OCI-LY3 (cell line): Measurements from ENCODE around the gene GRID1.
"Not testable (repeated sequence)": the region's sequence is repeated elsewhere in the genome, so short reads cannot be mapped to it uniquely, and the experiment has no call there.

Experiments used
- H2AFZ ChIP-seq: fragments of 200-600, 300-600 bp; shearing (Covaris generic); 2 replicates; pipeline ENCODE4 v1.6.0; 2014; ENCODE audit warnings: antibody characterized with exemption, low read depth, low read length
- H3K27ac ChIP-seq: fragments of 200-600, 300-600 bp; sonication (generic); 2 replicates; pipeline ENCODE4 v1.5.1; 2014; ENCODE audit warnings: mild to moderate bottlenecking, low read length, moderate library complexity, mixed read lengths
- H3K27me3 ChIP-seq: fragments of 200-600, 300-600 bp; sonication (generic); 2 replicates; pipeline ENCODE4 v1.6.1; 2014; ENCODE audit warnings: low read depth, low read length, mixed read lengths
- H3K36me3 ChIP-seq: fragments of 200-600, 300-600 bp; sonication (generic); replicated peaks from 2 replicates; pipeline ENCODE3; 2014; ENCODE audit warnings: low read depth, low read length, mixed read lengths
- H3K4me1 ChIP-seq: fragments of 300-600, 200-600 bp; sonication (generic); 2 replicates; pipeline ENCODE4 v1.6.1; 2014; ENCODE audit warnings: low read length, mixed read lengths
- H3K4me2 ChIP-seq: fragments of 200-600, 300-600 bp; sonication (generic); 2 replicates; pipeline ENCODE4 v1.6.1; 2014; ENCODE audit warnings: low read length, mixed read lengths
- H3K4me3 ChIP-seq: fragments of 300-600, 200-600 bp; sonication (generic); 2 replicates; pipeline ENCODE4 v1.5.1; 2014; ENCODE audit warnings: antibody characterized with exemption, mild to moderate bottlenecking, low read length, moderate library complexity
- H3K79me2 ChIP-seq: fragments of 300-600, 200-600 bp; shearing (Covaris generic); 2 replicates; pipeline ENCODE4 v1.6.1; 2014; ENCODE audit warnings: mild to moderate bottlenecking, low read length, mixed read lengths
- H3K9ac ChIP-seq: fragments of 300-600, 200-600 bp; shearing (Covaris generic); 2 replicates; pipeline ENCODE4 v1.6.0; 2014; ENCODE audit warnings: mild to moderate bottlenecking, low read length, moderate library complexity
- H3K9me3 ChIP-seq: fragments of 200-600, 300-600 bp; shearing (Covaris generic); 2 replicates; pipeline ENCODE4 v1.6.1; 2014; ENCODE audit warnings: low read length, mixed read lengths; ENCODE audit not compliant: insufficient read depth
- H4K20me1 ChIP-seq: fragments of 200-600, 300-600 bp; sonication (generic); 2 replicates; pipeline ENCODE4 v1.6.1; 2016; ENCODE audit warnings: low read length, mixed read lengths; ENCODE audit not compliant: insufficient read depth
- EZH2phosphoT487 ChIP-seq: fragments of 200-600 bp; shearing (Covaris generic); IDR thresholded peaks from 2 replicates; pipeline ENCODE4 v1.6.1; 2018; ENCODE audit warnings: antibody characterized with exemption, mixed run types, low read depth
- TF ChIP-seq, protein P1 (sequence below): fragments of 200-600, 300-600 bp; sonication (generic); IDR thresholded peaks from 2 replicates; pipeline ENCODE4 v1.5.1; 2014; ENCODE audit warnings: antibody characterized with exemption, low read length, low read depth

Gene GRID1

DNA sequence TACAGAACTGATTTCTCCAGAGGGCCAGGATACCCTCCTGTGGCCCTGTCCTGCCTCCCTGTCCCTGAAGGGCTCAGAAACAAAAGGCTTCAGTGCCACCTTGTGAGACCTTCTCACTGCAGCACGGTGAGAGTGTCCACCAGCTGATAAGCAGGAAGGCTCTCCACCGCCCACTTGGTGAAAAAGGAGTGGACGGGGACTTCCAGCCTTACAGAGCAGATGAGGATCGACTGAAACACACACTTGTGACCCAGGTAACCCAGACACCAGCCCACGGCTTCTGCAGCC, 330.1 kb downstream of the GRID1 start:
- no peaks in the 10 kb centered on the region for H3K9me3 ChIP-seq
- H3K27me3 ChIP-seq: peaks cover 5% of the 10 kb centered on the region
- no peak overlapping the region for H3K9ac ChIP-seq
- no peak overlapping the region for H2AFZ ChIP-seq
- no peaks in the 10 kb centered on the region for H4K20me1 ChIP-seq
- no peaks in the 10 kb centered on the region for H3K4me1 ChIP-seq
- no peaks in the 10 kb centered on the region for H3K36me3 ChIP-seq
- H3K4me2 ChIP-seq: no peak overlapping the region
- H3K27ac ChIP-seq: no peak overlapping the region
- no peaks in the 10 kb centered on the region for H3K79me2 ChIP-seq
- H3K4me3 ChIP-seq: no peak overlapping the region
- no peak for TF ChIP-seq EZH2phosphoT487
- TF ChIP-seq, protein P1, sequence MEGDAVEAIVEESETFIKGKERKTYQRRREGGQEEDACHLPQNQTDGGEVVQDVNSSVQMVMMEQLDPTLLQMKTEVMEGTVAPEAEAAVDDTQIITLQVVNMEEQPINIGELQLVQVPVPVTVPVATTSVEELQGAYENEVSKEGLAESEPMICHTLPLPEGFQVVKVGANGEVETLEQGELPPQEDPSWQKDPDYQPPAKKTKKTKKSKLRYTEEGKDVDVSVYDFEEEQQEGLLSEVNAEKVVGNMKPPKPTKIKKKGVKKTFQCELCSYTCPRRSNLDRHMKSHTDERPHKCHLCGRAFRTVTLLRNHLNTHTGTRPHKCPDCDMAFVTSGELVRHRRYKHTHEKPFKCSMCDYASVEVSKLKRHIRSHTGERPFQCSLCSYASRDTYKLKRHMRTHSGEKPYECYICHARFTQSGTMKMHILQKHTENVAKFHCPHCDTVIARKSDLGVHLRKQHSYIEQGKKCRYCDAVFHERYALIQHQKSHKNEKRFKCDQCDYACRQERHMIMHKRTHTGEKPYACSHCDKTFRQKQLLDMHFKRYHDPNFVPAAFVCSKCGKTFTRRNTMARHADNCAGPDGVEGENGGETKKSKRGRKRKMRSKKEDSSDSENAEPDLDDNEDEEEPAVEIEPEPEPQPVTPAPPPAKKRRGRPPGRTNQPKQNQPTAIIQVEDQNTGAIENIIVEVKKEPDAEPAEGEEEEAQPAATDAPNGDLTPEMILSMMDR: no peak

GRCh38 chr10:86035791-86036543, 330.6 kb downstream of the GRID1 start:
- TF ChIP-seq, protein P1: no peak
- TF ChIP-seq EZH2phosphoT487: no peak
- Histone ChIP-seq H3K27ac (no peak overlapping the region), H3K79me2 (no peaks in the 10 kb centered on the region), H3K27me3 (peaks cover 5% of the 10 kb centered on the region), H3K9me3 (no peaks in the 10 kb centered on the region), H3K4me3 (no peak overlapping the region), H4K20me1 (no peaks in the 10 kb centered on the region), H2AFZ (no peak overlapping the region), H3K9ac (no peak overlapping the region), H3K36me3 (no peaks in the 10 kb centered on the region), H3K4me2 (no peak overlapping the region), H3K4me1 (no peaks in the 10 kb centered on the region)

GRCh38 chr10:86034710-86035109, 331.9 kb downstream of the GRID1 start:
- H3K79me2 ChIP-seq: no peaks in the 10 kb centered on the region
- H3K27ac ChIP-seq: no peak overlapping the region
- no peaks in the 10 kb centered on the region for H3K4me1 ChIP-seq
- no peaks in the 10 kb centered on the region for H3K36me3 ChIP-seq
- H4K20me1 ChIP-seq: no peaks in the 10 kb centered on the region
- no peak overlapping the region for H2AFZ ChIP-seq
- no peak overlapping the region for H3K4me3 ChIP-seq
- no peak for TF ChIP-seq EZH2phosphoT487
- TF ChIP-seq, protein P1: no peak
- peaks cover 3% of the 10 kb centered on the region; the same call in 1 of the 2 replicates for H3K27me3 ChIP-seq
- H3K9ac ChIP-seq: no peak overlapping the region
- no peak overlapping the region for H3K4me2 ChIP-seq
- no peaks in the 10 kb centered on the region for H3K9me3 ChIP-seq

DNA sequence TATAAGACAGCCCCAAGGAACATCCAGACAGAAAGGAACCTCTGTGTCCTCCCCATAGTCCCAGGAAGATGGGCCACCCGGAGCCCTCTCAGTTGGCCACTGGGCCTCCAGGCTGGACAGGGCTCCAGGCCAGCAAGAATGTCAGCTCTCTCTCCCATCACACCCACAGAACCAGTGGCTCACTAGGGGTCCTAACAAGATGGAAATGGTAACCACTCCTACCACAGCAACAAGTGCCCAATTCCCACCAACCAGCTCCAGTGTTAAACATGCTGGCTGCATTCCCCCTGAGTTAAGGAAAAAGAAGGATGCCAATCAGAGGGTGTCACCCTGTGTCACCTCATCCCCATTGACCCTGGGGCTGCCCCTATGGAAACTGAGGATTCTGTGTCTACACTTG, 333.0 kb downstream of the GRID1 start:
- H3K79me2 ChIP-seq: no peaks in the 10 kb centered on the region
- no peak overlapping the region for H3K9ac ChIP-seq
- no peak overlapping the region for H3K4me2 ChIP-seq
- no peaks in the 10 kb centered on the region for H3K36me3 ChIP-seq
- H4K20me1 ChIP-seq: no peaks in the 10 kb centered on the region
- TF ChIP-seq, protein P1: no peak
- TF ChIP-seq EZH2phosphoT487: no peak
- no peak overlapping the region for H2AFZ ChIP-seq
- H3K27ac ChIP-seq: no peak overlapping the region
- H3K4me1 ChIP-seq: no peaks in the 10 kb centered on the region
- H3K4me3 ChIP-seq: no peak overlapping the region
- H3K27me3 ChIP-seq: no peaks in the 10 kb centered on the region
- no peaks in the 10 kb centered on the region for H3K9me3 ChIP-seq

- H3K79me2 ChIP-seq: not testable (repeated sequence)
These were observed 334.5 kb downstream of the GRID1 start for GRCh38 chr10:86032087-86032486.

More at GRCh38 chr10:86032087-86032486, 334.5 kb downstream of the GRID1 start:
- H4K20me1 ChIP-seq, H3K9ac ChIP-seq, H3K4me3 ChIP-seq, H3K4me1 ChIP-seq, H2AFZ ChIP-seq, H3K27me3 ChIP-seq, H3K9me3 ChIP-seq, H3K27ac ChIP-seq, H3K36me3 ChIP-seq, H3K4me2 ChIP-seq: not testable (repeated sequence)
